NCI-H748 treated with DMSO at 0.1 percent for 48 hours (cell line): ENCODE data around the gene UNC13C.
"Not testable (repeated sequence)": the region's sequence is repeated elsewhere in the genome, so short reads cannot be mapped to it uniquely, and the experiment has no call there.

Source experiments
- DNase-seq: peaks from one replicate; lab custom pipeline; 2025; lab: John Stamatoyannopoulos, UW

Gene UNC13C

DNA sequence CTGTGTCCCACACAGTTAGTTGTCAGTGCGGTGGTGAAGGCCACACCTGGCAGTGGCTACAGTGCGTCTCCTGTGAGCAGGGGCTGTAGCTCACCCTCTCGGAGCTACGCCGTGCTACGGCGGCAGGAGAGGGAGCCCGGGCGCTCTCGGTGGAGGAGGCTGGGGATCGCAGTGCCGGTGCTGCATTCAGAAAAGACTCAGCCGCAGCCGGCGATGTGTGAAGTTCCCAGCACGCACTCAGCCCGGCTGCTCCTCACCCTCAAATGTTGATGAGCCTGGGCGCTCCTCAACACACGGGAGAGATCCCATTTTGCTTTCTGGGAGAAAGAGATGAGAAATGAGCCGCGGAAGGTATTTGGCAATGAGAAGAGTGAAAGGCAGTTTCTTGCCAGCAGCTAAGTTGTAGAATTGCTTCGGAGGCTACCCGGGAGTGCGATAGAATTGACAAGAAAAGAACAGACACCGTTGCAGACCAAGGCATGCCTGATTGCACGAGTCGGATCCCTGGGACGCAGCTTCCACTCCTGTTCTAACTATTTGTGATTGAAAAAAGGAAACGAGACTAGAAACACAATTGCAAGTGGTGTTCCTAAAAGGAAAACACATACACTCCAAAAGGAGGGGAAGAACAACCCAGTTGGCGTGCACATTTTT, at the start of gene UNC13C:
Gene UNC13C (plus strand): TSS at position 189 of the 654 bp plus-strand sequence. CDS start 34,463 bp downstream, outside the sequence.
- peak; percentile 10 for DNase-seq

GRCh38 chr15:53936137-53936536, 42.1 kb upstream of the UNC13C start:
- no peak for DNase-seq

DNA sequence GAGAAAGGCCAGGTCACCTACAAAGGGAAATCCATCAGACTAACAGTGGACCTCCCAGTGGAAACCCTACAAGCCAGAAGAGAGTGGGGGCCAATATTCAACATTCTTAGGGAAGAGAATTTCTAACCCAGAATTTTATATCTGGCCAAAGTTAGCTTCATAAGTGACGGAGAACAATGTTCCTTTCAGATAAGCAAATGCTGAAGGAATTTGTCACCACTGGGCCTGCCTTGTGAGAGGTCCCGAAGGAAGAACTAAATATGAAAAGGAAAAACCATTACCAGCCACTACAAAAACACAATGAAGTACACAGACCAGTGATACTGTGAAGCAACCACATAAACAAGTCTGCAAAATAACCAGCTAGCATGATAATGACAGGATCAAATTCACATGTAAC, 40.6 kb upstream of the UNC13C start:
- not testable (repeated sequence) for DNase-seq

GRCh38 chr15:53950572-53950971, 27.7 kb upstream of the UNC13C start:
- DNase-seq = no peak

- no peak for DNase-seq
Measured at GRCh38 chr15:53955396-53955795, 22.8 kb upstream of the UNC13C start.

GRCh38 chr15:53962646-53963561, 15.3 kb upstream of the UNC13C start:
- DNase-seq = peak; percentile 10

DNA sequence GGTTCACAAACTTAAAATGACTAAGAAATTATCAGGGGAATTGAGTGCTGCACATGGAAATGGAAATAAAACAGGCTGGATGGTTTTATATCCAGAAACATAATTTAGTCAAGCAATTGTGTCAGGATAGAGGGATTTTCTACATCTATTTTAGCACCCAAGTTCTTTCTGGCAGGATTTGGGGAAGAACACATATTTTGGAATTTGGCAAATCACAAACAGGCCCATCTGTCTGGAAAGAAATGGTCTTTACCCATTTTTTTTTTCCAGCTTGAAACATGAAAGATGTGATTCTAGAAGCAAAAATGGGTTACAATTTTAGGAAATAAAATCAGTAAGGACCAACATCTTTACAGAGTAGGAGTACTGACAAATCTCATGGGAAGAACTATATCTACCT, 14.4 kb upstream of the UNC13C start:
- no peak for DNase-seq

DNA sequence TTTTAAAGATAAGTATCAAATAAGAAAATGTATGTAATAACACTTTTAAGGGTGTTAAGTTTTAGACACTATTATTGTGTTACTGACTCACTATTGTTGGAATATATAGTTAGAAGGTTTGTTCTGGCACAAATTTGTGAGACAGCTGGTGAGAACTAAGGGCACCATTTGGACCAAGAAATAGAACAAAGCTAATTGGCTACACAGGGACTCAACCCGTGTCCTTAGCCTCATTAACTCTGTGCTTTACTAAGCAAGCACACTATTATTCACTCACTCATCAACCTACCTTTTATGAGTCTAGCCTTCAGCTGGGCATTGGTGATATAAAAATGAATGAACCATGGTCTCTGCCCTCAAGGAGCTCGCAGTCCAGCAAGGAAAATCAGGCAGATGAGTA, 4.1 kb upstream of the UNC13C start:
- DNase-seq = no peak

DNA sequence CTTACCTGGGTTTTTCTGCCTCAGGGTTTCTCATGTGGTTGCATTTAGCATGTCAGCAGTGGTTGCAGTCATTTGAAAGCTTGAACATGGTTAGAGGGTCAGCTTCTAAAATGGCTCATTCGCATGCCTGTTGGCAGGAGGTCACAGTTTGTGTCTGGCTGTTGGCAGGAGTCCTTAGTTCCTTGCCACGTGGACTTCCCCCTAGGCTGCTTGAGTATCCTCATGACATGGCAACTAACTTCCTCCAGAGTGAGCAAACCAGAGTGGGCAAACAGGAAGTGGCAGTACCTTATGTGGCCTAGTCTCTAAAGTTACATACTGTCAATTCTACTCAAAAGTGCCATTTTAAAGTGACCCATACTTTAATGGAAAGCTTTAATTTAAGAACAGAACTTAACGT, 3.4 kb upstream of the UNC13C start:
- DNase-seq = no peak

DNA sequence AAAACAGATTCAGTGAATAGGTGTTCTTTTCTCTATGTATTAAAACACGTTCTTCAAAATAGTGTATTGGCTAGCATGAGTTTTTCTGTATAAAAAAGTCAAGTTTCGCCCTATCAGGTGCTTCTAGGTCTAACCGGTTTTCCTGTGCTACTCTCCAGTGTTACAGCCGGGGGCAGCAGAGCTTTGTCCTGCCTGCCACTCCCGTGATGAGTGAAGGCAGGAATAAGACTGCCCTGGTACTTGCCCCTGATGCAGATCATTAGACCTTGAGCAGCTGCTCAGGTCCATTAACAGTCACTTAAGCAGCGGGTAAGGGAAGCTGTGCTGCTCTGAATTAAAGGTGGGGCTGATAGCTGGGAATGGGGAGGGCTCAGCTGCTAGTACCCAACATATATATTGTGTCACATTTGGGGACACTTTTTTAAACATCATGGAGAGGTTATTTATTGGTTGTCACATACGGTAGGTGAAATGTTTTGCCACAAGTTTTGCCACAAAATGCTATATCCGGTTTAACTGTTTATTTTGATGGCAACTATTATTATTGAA, 1.3 kb upstream of the UNC13C start:
- DNase-seq = peak; percentile 6

DNA sequence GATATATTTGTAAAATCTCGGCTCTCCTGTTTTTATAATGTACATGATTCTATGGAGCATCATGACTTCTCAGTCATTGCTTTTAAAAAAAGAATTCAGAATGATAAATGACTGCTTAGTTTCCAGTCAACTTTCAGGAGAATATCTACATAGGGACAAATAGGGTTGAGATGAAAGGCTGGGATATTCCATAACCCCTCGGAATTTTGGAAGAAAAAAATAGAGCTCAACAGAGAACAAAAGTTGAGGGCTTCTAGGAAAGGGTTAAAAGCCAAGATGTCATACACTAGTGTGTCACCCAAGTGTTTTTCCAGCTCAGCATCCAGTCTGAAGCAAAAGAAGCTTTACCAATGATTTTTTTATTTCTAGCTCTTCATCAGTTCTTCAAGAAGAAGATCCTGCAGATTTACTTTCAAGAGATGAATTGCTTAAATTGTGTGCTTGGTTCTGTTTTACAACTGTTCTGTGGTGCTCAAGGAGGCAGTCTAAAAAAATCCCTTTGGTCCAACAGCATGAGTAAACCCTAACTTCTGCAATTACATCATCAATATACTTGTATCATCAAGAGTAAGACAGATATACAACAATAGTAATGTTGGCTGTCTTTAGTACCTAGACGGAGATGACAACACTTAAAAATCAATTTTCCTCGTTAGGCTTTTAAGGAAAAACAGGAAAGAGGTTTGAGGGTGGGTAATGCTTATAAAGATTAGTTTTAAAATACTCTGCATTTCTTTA, 979 bp downstream of the UNC13C start:
- no peak for DNase-seq

- DNase-seq = no peak
Measured at GRCh38 chr15:53980021-53980420, 1.8 kb downstream of the UNC13C start.

GRCh38 chr15:53982071-53982680, 3.9 kb downstream of the UNC13C start:
- DNase-seq = no peak

GRCh38 chr15:53982876-53983275, 4.6 kb downstream of the UNC13C start:
- no peak for DNase-seq

DNA sequence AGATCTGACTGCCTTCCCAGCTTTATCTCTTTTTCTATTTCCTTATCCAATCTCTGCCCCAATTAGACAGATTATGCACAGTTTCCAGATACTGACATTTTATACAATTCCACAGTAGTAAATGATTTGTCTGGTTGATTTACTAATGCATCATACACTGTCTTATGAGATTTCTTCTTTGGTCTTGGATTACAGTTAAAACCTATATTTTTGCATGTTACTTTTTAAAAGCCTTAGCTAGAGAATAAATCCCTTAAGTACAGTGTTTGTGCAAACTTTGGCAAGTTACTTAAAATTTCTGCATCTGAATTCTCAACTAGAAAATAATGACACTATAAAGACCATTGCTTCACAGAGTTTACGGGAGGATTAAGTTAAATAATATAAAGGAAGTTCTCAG, 6.0 kb downstream of the UNC13C start:
- no peak for DNase-seq

DNA sequence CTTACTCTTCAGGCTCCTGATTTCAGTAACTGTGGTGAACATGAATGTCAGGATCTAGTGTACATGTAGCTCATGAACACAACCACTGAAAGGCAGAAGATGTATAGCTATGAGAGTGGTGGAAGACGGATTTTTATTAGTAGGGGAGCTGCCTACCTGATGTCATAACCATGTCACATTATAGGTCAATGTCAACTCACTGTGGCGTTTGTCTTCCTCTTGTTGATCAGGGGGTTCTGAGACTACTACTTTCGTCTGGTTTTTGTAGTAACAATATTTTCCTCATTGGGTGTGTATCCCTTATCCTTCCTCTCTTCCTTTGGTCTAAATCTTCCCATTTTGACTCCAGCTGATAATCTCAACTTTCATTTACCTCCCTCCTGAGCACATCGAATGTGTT, 7.3 kb downstream of the UNC13C start:
- DNase-seq = no peak

GRCh38 chr15:53987480-53987879, 9.2 kb downstream of the UNC13C start:
- no peak for DNase-seq

DNA sequence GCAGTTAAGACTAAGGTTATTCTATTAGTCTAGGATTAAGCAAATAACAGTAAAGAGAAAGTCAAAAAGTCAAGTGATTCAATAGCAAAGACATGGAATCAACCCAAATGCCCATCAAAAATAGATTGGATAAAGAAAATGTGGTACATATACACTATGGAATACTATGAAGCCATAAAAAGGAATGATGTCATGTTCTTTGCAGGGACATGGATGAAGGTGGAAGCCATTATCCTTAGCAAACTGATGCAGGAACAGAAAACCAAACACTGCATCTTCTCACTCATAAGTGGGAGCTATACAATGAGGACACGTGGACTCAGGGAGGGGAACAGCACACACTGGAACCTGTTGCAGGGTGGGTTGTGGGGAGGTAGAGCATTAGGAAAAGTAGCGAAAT, 29.0 kb downstream of the UNC13C start:
- DNase-seq = no peak

GRCh38 chr15:54011656-54012055, 33.4 kb downstream of the UNC13C start:
- no peak for DNase-seq

- no peak for DNase-seq
Measured at GRCh38 chr15:54014067-54014655, 35.9 kb downstream of the UNC13C start.

GRCh38 chr15:54017251-54017650, 39.0 kb downstream of the UNC13C start:
- no peak for DNase-seq

DNA sequence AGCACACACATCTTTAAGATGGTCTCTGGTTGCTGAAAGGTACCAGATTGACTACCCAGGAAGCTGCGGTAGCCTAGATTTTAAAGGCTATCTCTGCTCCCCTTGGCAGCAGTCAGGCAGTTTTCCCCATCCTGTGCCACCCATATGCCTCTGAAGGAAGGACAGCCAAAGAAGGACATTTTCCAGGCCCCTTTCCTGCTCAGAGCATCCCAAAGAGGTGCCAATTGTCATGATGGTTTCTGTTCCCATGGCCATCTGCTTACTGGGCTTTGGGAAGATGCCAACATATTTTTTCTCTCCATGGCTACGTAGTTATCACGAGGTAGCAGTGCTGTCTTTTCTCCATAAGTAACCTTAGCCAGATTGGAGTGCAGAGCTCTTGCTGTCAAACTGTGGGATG, 39.7 kb downstream of the UNC13C start:
- no peak for DNase-seq
